Astrocyte of the cerebellum (primary cell): ENCODE data around the gene METRNL.
A peak's percentile ranks its signal among the peaks of the same experiment; 100 is the strongest.
"Not testable (repeated sequence)": the region's sequence is repeated elsewhere in the genome, so short reads cannot be mapped to it uniquely, and the experiment has no call there.

ENCODE experiments used
- DNase-seq: peaks from one replicate; pipeline ENCODE4 v3.0.0-alpha.2; 2011; ENCODE audit warnings: low read depth
- H3K4me3 ChIP-seq: 2 replicates; pipeline ENCODE4 v1.5.1; 2011; ENCODE audit warnings: mild to moderate bottlenecking, low read depth, low read length, moderate library complexity
- in situ Hi-C: cut with HindIII; loops from 2 replicates; pipeline ENCODE4 v1.10.0; 2017; ENCODE audit warnings: low sequenced_read_pairs
- TF ChIP-seq, protein P1 (sequence below): IDR thresholded peaks from 2 replicates; pipeline ENCODE4 v1.5.1; 2012; ENCODE audit warnings: low read length, low read depth, moderate library complexity, mild to moderate bottlenecking; ENCODE audit errors: missing control alignments

METRNL gene

DNA sequence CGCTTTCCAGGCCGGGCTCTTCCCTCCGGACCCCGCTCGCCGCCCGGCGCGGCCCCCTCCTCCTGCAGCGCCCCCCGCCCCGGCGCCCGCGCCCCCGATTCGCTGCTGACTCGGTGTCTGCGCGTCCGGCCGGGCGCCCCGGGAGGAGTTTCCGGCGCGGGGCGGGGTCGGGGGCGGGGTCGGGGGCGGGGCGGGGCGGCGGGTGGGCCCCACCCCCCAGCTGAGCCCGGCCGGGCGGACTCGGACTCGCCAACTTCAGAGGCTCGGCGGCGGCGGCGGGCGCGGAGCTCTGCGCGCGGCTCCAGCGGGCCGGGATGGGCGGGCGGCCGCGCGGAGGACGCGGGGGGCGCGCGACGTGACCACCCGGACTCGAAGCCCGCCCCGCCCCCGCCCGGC lies at the start of gene METRNL:
Gene METRNL, plus strand, starts transcription at position 258 of the 396 bp plus-strand sequence. CDS start 207 bp downstream, outside the sequence.
- in situ Hi-C loops, result no loop called here
- no peak for DNase-seq
- TF ChIP-seq, protein P1, sequence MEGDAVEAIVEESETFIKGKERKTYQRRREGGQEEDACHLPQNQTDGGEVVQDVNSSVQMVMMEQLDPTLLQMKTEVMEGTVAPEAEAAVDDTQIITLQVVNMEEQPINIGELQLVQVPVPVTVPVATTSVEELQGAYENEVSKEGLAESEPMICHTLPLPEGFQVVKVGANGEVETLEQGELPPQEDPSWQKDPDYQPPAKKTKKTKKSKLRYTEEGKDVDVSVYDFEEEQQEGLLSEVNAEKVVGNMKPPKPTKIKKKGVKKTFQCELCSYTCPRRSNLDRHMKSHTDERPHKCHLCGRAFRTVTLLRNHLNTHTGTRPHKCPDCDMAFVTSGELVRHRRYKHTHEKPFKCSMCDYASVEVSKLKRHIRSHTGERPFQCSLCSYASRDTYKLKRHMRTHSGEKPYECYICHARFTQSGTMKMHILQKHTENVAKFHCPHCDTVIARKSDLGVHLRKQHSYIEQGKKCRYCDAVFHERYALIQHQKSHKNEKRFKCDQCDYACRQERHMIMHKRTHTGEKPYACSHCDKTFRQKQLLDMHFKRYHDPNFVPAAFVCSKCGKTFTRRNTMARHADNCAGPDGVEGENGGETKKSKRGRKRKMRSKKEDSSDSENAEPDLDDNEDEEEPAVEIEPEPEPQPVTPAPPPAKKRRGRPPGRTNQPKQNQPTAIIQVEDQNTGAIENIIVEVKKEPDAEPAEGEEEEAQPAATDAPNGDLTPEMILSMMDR, result no peak
- H3K4me3 ChIP-seq, result peak within 1 kb of the TSS; percentile 61

- no peak for DNase-seq
- H3K4me3 ChIP-seq, result no peak overlapping the region
- TF ChIP-seq, protein P1, result no peak
- in situ Hi-C loops, result no loop called here
These were observed 49.0 kb upstream of the METRNL start for GRCh38 chr17:83030432-83030831.

DNA sequence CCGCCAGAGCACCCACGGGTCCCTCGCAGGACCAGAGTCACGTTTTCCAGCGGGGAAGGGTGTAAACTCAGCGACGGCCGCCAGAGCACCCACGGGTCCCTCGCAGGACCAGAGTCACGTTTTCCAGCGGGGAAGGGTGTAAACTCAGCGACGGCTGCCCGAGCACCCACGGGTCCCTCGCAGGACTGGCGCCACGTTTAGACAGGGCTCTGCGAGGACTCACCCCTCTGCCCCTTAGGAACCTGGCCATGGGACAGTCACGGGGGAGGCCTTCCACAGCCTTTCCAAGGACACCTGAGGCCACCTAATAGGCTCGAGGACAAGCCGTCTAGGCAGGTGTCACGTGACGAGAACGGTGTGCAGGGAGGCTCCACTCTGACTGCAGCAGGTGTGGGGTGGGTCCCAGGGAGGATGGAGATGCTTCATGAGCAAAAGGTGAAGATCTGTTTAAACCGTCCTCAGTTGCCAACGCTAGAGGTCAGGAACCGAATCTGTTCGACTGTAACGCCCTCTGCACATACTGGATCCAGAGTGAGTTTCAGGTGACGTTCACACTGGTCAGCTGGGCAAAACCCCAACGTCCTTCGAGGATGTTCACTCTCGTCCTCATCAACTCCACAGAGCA lies 48.0 kb upstream of the METRNL start:
- no peak overlapping the region for H3K4me3 ChIP-seq
- in situ Hi-C loops, result no loop called here
- TF ChIP-seq, protein P1, result no peak
- DNase-seq, result no peak

GRCh38 chr17:83031946-83032451 lies 47.4 kb upstream of the METRNL start:
- in situ Hi-C loops, H3K4me3 ChIP-seq, DNase-seq: not testable (repeated sequence)

GRCh38 chr17:83032781-83033180 lies 46.6 kb upstream of the METRNL start:
- no peak for DNase-seq
- TF ChIP-seq, protein P1, result no peak
- in situ Hi-C loops, result no loop called here
- no peak overlapping the region for H3K4me3 ChIP-seq

DNA sequence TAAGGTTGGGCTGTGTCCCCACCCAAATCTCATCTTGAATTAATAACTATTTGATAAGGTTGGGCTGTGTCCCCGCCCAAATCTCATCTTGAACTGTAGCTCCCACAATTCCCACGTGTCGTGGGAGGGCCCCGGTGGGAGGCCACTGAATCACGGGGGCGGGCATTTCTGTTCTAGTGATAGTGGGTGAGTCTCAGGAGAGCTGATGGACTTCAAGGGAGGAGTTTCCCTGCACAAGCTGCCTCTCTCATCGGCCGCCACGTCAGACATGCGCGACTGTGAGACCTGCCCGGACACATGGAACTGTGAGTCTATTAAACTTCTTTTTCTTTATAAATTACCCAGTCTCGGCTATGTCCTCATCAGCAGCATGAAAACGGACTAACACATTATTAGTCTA lies 44.9 kb upstream of the METRNL start:
- DNase-seq, result no peak
- no peak overlapping the region for H3K4me3 ChIP-seq
- TF ChIP-seq, protein P1, result no peak
- in situ Hi-C loops, result no loop called here

GRCh38 chr17:83035722-83036121 lies 43.7 kb upstream of the METRNL start:
- in situ Hi-C loops, result no loop called here
- TF ChIP-seq, protein P1, result no peak
- H3K4me3 ChIP-seq, result no peak overlapping the region
- DNase-seq, result no peak
